RCC 7860 (cell line): ENCODE data around the gene GLYR1.

Experiments
- DNase-seq: peaks from one replicate; pipeline ENCODE4 v3.0.0-alpha.2; 2015; ENCODE audit warnings: low spot score
- FAIRE-seq: peaks from 2 replicates; lab custom pipeline; 2012; peaks lifted over from hg19 to GRCh38; lab: Jason Lieb, UNC

Gene GLYR1

DNA sequence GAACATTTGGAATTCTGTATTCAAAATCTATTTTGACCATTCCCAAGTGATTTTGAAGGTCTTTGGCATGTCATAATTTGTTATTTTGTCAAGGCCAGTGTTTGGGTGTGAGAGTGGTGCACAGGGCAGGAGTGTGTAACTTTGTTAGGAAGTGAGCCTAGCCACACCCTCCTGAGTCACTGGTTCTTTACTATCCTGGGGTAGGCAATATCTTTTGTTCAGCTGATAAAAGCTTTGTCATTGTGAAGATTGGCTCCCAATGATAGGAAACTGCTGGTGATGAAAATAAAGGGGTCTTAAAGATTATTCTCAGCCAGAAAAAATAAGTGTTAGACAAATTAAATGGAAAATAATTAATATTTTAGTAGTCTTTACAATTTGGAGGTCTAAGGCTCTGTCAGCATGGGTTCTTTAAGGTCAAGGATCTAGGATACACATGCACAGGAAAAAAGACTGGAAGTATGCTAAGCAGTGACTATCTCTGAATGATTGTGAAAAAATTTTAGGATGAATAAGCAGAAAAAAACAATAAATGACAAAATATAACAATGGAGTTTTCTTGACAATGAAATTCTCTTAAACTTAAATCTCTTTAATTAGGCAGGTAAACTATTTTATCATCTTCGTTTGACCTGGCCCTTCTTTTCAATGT lies 5.3 kb upstream of the GLYR1 start:
- DNase-seq: no peak

GRCh38 chr16:4850211-4850610 lies 3.1 kb upstream of the GLYR1 start:
- no peak for FAIRE-seq
- no peak for DNase-seq

More for the DNA sequence above, 5.3 kb upstream of the GLYR1 start:
- no peak for FAIRE-seq

- FAIRE-seq (no peak), DNase-seq (peak; percentile 39)
Measured at GRCh38 chr16:4847774-4848587, 893 bp upstream of the GLYR1 start.

DNA sequence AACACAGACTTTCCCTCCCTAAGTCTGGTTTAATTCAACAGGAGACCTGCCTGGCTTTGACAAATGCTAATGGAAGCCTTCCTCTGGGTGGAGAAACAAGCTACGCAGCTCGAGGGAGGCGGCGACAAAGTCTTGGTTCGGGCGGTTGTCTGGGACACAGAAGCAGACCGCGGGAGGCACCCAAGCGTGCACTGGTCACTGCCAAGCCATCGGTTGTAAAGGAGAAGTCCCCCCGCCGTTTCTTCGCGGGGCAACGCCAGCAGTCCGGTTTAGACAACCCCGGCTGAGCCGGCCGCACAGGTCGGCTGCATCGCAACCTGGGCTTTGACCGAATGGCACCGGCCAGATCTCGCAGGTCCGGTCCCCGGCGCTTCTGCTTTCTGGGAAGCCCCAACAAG lies 586 bp downstream of the GLYR1 start:
- peak; percentile 72 for DNase-seq
- peak; percentile 59 for FAIRE-seq

DNA sequence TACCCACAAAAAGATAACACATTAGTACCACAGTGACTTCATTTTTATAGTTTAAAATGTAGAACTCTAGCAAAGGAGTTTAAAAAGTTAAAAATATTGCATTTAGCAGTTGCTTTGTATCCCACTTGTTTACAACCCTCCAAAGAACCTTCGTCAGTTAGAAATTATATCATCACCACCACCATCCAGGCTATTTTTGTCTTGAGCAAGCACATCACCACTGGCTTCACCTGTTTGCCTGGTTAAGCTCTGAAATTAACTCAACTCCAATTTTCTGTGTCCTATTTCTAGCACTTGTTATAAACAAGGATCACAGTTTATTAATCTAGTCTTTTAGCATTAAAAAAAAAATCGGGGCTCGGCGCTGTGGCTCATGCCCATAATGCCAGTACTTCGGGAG lies 6.1 kb downstream of the GLYR1 start:
- DNase-seq (no peak), FAIRE-seq (no peak)

- FAIRE-seq (no peak), DNase-seq (no peak)
Measured at GRCh38 chr16:4839942-4840341, 7.1 kb downstream of the GLYR1 start.

DNA sequence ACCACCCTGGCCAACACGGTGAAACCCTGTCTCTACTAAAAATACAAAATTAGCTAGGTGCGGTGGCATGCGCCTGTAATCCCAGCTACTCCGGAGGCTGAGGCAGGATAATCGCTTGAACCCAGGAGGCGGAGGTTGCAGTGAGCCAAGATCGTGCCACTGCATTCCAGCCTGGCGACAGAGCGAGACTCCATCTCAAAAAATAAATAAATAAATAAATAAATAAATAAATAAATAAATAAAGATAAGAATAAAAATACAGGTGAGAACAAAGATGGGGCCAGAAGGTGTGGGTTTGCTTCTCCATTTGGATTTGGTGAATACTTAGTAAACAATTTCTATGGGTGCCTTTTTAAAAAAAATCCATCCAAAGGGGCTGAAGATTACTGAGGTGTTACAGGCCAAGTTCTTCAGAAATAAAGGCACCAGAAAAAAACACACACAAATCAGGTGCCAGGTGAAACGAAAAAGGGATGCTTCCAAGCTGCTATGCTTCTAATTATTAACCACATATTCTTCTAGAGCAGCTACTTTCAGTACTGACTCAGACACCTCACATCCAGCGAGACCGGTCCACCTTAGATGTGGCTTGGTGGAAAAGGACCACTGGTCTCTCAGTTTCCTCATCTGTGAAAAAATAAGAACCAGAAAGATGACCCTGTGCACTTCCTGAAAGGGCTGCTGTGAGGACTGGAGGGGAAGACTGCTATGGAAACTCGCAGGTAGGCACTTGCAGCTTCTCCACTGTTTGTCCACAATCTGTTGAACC lies 9.2 kb downstream of the GLYR1 start:
- DNase-seq (no peak), FAIRE-seq (no peak)

DNA sequence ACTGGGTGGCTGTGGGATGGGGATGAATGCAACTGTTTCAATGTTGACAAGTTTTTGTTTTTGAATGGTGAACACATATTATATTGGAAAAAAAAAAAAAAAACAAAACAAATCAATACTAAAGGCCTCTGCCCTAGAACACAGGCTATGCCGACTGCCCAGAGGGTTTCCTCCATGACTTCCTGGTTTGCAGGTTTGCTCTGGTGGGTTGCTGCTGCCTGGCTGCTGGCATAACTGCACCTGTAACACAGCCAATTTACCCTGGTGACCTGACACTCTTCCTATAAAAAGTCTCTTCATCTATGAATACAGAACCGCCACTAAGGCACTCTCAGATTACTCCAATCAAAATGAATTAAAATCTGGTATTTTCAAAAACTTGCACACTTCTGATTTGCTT lies 10.4 kb downstream of the GLYR1 start:
- no peak for DNase-seq
- no peak for FAIRE-seq

- DNase-seq (no peak), FAIRE-seq (no peak)
Measured at GRCh38 chr16:4833584-4833983, 13.5 kb downstream of the GLYR1 start.

DNA sequence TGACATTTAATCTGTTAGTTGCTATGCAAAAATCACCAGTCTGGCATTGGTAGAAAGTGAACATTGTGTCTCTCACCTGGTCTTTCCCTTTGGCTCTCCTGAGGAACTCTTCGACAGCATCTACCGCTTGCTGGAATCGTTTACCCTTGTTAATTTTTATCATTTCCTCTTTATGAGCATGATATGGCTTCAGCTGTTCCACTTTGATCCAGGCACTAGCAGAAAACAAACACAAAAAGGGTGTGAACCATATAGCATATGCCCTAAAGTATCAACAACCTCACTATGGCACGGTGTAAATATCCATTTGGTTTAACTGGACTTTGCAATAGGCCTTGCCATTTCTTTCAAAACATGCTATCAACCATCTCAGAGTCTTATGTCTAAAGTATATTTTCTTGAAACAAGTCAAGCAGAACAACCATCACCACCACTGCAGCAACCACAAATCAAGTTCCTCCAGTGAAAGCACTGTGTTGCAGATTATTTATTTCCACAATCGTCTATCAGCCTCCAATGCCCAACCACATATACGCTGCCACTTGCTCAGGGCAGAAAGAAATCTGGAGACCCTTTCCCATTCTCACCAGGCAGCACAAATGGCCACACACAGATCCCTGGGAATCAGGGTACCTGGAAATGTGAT lies 14.3 kb downstream of the GLYR1 start:
- no peak for DNase-seq
- no peak for FAIRE-seq

DNA sequence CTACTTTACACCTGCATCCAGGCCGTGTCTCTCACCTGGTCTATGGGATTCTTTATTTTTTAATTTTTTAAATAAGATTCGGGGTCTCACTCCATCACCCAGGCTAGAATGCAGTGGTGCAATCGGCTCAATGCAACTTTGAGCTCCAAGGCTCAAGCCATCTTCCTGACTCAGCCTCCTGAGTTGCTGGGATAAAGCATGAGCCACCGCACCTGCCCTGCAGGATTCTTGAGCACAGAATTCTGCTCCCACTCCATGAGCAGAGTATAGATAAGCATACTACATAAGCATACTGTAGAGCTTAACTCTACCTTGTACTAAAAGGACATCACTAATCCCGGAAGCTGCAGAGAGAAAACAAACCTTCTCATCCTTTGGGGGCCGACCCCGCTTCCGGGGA lies 15.5 kb downstream of the GLYR1 start:
- DNase-seq (no peak), FAIRE-seq (no peak)

DNA sequence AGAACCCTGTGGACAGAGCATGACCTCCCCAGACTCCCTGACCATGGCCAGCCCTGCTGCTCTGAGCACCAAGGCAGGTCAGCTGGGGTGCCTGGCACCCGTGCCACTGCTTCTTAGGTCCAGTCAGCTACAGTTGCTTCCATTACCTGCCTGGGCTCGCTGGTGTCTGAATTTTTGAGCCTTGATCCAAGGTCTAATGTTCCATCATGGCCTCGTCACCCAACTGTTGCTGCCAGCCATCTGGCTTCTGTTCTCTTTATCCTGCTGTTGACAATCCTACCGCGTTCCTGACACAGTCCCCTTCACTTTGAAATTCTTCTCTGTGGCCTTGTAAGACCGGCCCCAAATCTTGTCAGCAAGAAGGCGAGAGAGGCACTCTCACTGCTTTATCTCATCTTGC lies 16.7 kb downstream of the GLYR1 start:
- no peak for DNase-seq
- FAIRE-seq: no peak

GRCh38 chr16:4828567-4829321 lies 18.3 kb downstream of the GLYR1 start:
- FAIRE-seq (no peak), DNase-seq (no peak)

- FAIRE-seq: no peak
- no peak for DNase-seq
Measured at GRCh38 chr16:4826980-4827379, 20.1 kb downstream of the GLYR1 start.

GRCh38 chr16:4826526-4826925 lies 20.6 kb downstream of the GLYR1 start:
- FAIRE-seq (no peak), DNase-seq (no peak)

GRCh38 chr16:4825196-4825595 lies 21.9 kb downstream of the GLYR1 start:
- FAIRE-seq (no peak), DNase-seq (no peak)

DNA sequence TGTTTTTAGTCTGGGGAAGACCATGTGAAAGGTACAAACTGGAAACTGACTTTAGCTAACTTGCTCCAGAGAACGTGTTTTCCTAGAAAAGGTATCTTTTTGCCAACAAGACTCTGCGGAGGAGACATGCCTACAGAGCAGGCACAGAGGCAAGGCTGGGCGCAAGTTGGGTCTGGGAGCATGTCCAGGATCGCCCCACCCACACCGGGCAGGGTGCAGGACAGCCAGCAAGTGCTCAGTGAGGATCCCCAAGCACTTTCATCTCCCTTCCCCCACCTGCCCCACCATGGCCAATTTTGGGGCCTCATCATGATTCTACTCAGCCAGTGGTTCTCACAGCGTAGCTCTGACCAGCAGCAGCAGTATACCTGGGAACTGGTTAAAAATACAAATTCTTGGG lies 26.4 kb downstream of the GLYR1 start:
- FAIRE-seq (no peak), DNase-seq (no peak)

DNA sequence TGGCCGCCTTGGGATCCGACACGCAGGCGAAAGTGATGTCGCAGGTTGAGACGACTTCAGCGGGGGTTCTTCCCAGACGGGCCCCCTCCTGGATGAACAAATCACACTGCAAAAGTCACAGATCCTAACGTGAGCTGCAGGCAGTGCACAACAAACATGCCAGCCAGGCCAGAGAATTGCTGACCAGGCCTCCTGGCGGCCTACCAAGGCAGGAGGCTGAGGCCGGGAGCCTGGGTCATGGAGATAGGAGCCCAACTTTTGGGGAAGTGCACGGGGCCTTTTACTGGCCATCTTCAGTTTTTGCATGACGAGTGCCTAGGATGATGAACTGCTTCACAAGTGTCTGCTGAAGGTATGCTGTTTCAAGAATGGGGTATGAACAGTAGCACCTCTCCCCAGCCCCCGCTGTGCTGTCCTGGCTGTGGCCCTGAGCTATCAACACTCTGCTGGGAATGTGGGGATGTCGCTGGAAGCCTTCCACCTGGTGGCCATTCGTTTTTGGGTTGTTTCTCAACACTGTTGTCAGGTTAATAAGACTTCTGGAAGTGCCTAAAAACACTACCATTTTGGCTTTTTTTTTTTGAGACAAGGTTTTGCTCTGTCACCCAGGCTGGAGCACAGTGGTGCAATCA lies 32.4 kb downstream of the GLYR1 start:
- FAIRE-seq: no peak

GRCh38 chr16:4814046-4814445 lies 33.0 kb downstream of the GLYR1 start:
- FAIRE-seq: no peak
- DNase-seq: no peak

More for the DNA sequence above, 32.4 kb downstream of the GLYR1 start:
- no peak for DNase-seq
